Vagina (tissue), 2 donors: ENCODE measurements around the gene PLP2.

ENCODE experiments used
- POLR2AphosphoS5 ChIP-seq, 2 donors: sonication (generic); formaldehyde crosslinking; IDR thresholded peaks; one replicate each; pipeline ENCODE4 v1.9.0; 2017; ENCODE audit warnings: antibody characterized with exemption in 2 of 2, mild to moderate bottlenecking in 2 of 2, low read depth in 1 of 2; ENCODE audit not compliant: insufficient read depth in 1 of 2
- TF ChIP-seq, protein P1 (sequence below), 3 experiments: fragments of 450-650 bp in 2 of 3; fragments of 200-600 bp in 1 of 3; sonication (generic) in 1 of 3; IDR thresholded peaks; one replicate each; pipeline ENCODE4 v1.5.1; 2017 to 2019; ENCODE audit warnings: antibody characterized with exemption in 3 of 3, mild to moderate bottlenecking in 2 of 3, moderate library complexity in 2 of 3

DNA sequence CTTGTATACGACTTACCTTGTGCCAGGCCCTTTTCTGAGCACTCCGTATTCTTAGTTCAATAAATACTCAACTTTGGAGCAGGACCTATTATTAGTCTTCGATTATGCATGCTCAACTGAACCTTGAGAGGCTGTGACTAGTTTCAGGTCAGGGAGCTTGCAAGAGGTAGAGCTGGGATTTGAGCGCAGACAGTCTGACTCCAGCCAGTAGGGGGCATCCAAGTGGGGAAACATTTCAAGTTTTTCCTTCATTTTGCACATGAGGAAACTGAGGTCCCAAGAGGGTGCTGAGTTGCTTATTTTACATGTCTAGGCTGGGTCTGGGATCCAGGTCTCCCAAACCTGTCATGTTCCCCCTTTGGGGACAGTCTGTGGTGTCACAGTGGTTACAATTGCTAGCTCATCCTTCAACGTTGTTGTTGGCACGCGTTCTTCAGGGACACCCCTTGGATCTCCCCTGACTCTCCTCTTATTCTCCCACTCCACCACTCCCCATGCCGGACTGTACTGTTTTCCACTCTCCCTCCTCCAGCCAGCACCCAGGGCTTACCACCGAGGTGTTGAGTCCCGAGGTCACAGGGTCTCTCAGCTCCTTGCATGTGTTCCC, 21.1 kb downstream of the PLP2 start:
- TF ChIP-seq, protein P1, sequence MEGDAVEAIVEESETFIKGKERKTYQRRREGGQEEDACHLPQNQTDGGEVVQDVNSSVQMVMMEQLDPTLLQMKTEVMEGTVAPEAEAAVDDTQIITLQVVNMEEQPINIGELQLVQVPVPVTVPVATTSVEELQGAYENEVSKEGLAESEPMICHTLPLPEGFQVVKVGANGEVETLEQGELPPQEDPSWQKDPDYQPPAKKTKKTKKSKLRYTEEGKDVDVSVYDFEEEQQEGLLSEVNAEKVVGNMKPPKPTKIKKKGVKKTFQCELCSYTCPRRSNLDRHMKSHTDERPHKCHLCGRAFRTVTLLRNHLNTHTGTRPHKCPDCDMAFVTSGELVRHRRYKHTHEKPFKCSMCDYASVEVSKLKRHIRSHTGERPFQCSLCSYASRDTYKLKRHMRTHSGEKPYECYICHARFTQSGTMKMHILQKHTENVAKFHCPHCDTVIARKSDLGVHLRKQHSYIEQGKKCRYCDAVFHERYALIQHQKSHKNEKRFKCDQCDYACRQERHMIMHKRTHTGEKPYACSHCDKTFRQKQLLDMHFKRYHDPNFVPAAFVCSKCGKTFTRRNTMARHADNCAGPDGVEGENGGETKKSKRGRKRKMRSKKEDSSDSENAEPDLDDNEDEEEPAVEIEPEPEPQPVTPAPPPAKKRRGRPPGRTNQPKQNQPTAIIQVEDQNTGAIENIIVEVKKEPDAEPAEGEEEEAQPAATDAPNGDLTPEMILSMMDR (IDR thresholded peaks at IDR 0.05): no peak
- TF ChIP-seq POLR2AphosphoS5 (IDR thresholded peaks at IDR 0.05; ENCODE audit: insufficient read depth in 1 of 2, low read depth in 1 of 2): no peak
